Stimulated activated CD4-positive, alpha-beta T cell treated with anti-CD3 and anti-CD28 coated beads, Interleukin-2, amount 100 ng/mL, for 4 hours (primary cell): ENCODE results near the gene SAMD4A.

Experiments used
- DNase-seq: peaks from one replicate; pipeline ENCODE4 v3.0.0-alpha.2; 2020; ENCODE audit warnings: low read depth

The SAMD4A gene

DNA sequence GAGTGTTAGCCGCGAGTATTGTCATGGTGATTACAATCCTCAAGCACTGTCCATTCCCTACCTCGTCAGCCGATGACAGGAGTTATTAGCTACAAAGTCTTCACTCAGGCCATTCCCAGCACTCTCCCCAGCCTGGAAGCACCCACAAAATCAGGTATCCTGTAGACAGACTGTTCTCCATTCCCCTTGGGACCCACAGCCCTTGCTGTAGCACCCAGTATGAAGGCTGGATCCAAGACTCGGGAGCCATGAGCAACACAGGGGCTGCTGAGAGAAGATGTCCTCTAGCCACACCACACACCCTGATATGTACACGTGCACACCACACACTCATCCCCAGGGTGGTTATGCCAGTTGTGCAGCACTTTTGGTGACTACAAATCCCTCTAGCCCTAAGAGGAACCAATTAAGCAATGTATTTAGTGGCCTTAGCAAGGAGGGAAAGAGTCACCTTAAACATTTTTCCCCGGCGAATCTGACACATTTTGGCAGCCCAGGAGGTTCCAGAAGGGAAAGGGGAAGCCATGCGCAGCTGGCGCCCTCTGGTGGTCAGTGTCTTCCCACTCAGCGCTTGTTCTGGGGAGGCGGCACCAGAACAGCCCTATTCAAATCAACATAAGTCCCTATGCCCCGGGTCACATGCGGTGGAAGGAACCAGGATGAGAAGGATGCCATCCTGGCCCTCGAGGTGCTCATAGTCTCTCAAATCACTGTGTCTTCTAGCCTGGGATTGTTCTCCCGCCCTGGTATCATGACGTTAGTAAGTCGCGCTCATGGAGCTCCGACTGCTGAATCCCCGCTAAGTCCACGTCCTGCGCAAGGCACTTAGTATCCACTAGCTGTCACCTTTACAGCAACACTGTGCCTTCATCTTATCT lies 238.8 kb downstream of the SAMD4A start:
- DNase-seq = peak; percentile 58

GRCh38 chr14:54806616-54807015 lies 239.7 kb downstream of the SAMD4A start:
- no peak for DNase-seq

- no peak for DNase-seq
These were observed 240.5 kb downstream of the SAMD4A start for GRCh38 chr14:54807428-54807827.

DNA sequence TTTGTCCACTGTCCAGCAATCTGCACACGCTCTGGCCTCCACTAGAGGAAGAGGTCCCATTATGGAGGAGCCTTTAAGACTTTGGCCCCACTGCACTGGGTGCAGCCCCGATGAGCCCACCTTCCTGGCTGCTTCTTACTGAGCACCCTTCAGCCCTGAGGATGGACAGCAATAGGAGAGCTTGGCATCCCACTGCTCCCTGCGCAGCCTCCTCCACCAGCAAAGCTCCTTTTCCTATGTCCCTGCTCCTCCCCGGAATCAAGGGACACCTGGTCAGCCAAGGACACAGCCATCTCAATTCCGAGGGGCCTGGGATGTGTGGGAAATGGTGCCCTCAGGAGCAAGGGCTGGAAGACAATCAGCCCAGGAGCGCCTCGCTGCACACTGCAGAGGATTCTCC lies 241.0 kb downstream of the SAMD4A start:
- no peak for DNase-seq

- no peak for DNase-seq
These were observed 241.6 kb downstream of the SAMD4A start for GRCh38 chr14:54808326-54809161.

DNA sequence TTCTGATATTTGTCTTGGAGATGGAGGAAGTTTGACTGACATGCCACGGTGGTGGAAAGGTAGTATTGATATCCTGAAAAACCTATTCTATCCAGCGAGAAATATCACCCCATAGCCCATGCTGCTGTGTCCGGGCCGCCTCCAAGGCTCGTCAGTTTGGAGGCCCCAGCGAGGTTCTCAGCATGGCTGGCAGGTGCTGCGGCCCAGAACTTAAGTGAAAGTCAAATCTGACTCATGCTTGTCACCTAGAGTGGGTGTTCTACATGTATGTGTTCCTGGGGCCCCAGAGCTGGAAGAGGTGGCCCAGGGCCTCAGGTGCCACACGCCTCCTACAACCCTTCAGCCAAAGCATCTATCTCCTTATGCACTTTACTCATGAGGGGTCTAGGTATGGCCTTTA lies 242.8 kb downstream of the SAMD4A start:
- DNase-seq = no peak

- DNase-seq = no peak
These were observed 245.7 kb downstream of the SAMD4A start for GRCh38 chr14:54812617-54813016.

DNA sequence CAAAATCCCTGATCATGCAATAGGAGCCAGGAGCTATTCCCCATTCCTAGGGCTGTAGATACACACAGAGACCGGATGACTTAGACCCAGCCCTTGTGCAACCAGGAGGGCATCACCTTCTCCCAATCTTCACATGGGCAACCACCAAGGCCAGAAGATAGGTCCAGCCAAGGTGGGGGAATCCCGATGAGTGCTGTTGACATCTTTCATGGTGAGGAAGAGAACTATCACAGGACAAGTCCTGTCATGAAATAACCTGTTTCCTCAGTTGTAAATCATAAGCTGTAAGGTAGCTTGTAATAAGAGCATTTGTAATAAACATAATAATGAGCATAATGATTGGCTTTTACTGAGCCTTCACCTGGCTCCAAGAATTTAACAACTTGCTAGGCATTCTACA lies 246.2 kb downstream of the SAMD4A start:
- no peak for DNase-seq

DNA sequence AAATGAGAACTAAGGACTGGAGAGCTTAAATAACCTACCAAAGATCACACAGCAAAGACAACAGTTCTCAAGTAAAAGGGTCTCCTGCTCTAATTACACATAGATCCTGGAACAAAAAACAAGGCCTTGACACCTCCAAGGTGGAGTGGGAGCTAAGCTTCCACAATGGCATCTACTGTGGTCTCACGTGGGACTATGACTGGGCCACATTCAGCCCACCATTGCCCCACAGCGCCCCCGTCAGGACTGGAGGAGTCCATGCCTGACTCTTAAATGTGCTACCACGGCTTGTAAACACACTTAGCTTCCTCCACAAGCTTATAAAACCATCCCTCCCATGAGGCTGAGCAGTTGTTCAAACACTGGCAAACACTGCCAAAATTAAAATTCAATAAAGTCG lies 247.1 kb downstream of the SAMD4A start:
- no peak for DNase-seq

- DNase-seq = no peak
These were observed 248.1 kb downstream of the SAMD4A start for GRCh38 chr14:54815016-54815415.

DNA sequence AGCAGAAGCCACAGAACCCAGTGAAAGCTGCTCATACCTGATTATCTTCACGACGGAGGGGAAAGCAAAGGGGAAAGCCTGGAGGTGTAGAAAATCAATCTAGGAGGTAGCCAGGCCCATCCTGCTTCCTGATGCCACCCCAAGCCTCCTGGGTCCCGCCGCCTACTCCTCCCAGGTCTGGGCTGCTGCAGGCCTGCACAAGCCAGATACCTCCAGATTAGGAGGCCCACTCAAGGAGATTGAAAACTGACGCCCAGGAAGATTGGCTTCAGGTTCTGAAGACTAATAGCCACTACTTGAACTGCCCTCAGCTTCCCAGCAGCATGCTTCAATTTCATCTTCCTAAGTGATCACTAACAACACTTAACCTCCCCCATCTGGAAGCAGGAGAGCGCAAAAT lies 248.6 kb downstream of the SAMD4A start:
- DNase-seq = no peak

- DNase-seq = no peak
These were observed 249.5 kb downstream of the SAMD4A start for GRCh38 chr14:54816450-54816849.

GRCh38 chr14:54817506-54817905 lies 250.6 kb downstream of the SAMD4A start:
- DNase-seq = no peak

DNA sequence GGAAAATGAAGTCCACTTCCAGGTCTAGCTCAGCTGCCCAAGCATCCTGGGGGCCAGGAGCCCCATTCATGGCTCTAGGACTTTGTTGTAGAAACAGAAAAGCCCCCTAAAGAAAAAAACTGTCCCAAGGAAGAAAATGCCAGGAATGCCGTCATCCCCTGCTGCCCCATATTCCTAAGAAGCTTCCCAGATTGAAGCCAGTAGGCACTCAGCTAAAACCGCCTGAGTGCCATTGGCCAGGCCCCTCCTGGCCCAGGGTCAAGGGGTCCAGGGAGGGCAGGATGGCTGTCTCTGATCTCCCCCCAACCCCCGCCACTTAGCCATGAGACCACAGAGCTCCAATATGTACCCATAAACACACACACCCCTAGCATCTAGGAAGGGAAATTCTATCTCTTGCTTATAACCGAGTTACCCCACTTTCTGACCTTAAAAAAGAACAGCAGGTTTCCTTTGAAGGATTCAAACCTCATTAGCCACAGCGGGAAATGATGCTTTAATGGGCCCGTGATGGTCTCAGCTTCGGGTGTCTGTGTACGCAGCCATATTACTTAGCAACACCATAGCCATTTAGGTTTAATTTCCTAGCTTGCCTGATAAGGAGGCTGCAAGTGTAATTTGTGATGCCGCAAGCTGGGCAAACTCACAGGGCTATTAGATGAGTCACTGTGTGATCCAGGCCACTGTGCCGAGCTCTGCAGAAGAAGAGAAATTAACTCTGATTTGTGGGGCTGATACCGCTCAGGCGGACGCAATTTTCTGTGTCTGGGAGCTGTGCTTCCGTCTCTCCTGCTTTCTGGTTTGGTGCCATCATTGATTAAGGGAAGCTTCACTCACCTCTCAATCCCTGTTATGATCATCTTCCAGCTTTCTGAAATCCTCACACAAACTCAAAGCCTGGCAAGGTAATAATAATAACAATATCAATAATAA lies 251.5 kb downstream of the SAMD4A start:
- DNase-seq = no peak

DNA sequence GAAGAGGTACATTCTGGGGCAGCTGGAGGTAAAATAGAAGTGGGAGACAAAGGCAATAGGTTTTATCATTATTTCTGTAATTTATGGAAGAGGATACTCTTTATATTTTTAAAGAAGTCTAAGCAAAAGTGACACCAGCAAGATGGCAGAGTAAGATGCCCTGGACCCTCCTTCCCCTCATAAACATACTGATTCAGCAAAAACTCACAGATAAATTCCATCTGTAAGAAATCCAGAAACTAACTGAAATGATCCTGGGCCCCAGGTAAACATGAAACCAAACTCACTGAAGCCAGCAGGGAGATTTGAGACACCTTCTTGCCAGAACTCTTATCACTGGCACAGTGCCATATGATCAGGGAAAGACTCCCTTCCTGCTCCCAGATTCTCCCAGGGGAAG lies 255.8 kb downstream of the SAMD4A start:
- no peak for DNase-seq

- no peak for DNase-seq
These were observed 257.0 kb downstream of the SAMD4A start for GRCh38 chr14:54823757-54824549.

- DNase-seq = no peak
These were observed 261.1 kb downstream of the SAMD4A start for GRCh38 chr14:54828037-54828436.

DNA sequence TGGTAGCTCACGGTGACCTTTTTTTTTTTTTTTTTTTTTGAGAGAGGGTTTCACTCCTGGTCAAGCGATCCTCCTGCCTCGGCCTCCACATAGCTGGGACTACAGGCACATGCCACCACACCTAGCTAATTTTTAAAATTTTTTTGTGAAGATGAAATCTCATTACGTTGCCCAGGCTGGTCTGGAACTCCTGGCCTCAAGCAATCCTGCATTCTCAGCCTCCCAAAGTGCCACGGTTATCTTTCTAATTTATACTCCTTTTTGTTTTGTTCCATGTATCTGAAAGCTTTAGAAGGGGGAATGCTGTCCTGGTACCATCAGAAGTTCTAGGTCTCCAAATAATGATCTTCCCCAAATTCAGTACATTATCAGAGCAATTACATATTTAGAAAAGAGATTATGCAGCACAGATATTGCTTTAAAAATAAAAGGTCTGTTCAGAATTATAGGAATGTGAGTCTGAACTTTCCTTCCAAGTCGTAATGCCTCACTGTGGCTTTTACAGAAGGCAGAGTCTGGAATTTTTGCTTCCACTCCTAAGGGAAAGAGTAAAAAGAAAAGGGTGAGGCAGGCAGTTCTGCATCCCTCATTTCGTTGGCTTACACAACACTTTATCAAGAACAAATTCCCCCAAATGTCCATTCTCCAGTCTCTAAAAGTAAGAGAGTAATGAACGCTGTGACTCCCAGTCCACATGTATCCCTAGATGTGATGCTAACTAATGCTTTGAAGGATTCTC lies 262.7 kb downstream of the SAMD4A start:
- DNase-seq = no peak

DNA sequence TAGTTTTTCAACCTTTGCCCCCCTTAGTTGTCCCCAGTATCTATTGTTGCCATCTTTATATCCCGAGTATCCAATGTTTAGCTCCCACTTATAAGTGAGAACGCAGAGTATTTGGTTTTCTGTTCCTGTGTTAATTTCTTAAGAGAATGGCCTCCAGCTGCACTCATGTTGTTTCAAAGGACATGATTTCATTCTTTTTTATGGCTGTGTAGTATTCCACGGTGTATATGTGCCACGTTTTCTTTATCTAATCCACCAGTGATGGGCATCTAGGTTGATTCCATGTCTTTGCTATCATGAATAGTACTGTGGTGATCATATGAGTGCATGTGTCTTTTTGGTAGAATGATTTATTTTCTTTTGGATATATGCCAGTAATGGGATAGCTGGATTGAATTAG lies 263.7 kb downstream of the SAMD4A start:
- no peak for DNase-seq

DNA sequence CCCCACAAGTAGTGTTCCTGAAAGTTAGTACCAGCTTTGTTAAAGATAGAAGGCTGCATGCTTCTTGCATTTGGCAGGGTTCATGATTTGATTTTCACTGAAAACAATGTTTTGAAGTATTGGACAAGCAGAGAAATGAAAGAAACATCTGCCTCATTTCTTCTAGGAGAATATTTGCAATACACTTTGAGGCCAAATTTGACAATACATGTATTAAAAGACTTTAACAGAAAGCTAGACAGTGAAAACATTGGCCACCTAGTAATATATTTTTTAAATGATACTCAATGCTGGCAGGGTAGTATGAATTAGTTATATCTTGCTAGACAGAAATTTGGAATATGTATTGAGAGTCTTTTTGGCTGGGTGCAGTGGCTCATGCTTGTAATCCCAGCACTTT lies 267.2 kb downstream of the SAMD4A start:
- no peak for DNase-seq

DNA sequence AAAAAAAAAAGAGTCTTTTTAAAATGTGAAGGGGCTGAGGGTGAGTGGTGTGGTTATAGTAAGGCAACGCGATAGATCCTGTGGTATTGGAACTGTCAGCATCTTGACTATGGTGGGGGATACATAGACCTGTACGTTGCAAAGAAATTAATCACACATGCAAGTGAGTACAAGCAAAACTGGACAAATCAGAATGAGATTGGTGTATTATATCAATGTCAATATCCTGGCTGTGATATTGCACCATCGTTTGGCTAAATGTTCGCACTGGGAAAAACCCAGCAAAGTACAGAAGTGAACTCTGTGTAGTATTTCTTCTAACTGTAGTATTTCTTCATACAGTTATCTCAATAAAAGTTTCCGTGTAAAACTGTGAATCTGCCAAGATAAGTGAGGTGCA lies 267.8 kb downstream of the SAMD4A start:
- no peak for DNase-seq
